ENCODE data around the gene FCHSD2.

FCHSD2 gene

DNA sequence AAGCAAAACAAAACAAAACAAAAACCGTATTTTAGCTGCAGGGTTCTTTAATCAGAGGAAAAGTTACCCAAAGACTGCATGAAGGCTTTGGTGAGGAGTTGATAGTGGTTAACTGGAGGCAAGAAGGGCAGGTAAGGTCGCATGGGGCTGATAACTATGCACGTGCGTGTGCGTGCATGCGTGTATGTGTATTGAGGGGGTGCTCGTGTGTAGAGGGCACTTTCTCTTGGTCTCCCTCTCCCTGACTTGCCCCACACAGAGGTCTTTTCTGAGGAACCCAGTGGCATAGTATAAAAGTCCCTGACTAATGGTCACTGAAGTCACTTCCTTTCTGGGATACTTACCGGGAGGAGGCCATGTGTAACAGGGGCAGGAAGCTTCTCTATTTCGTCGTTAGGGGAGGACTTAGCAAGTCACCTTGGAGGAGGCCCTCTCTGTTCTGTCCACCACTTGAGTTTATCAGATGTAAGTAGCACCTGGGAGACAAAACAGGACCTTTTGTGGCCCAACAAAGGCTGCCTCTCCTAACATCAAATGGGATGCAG is 20.1 kb upstream of the FCHSD2 start:
- TF ChIP-seq ZNF140 (tag by site-specific recombination; IDR thresholded peaks at IDR 0.05), result no peak
- TF ChIP-seq ZNF157 (tag by site-specific recombination; IDR thresholded peaks at IDR 0.05), result peak; percentile 87
- H3K9me3 ChIP-seq (ENCODE audit: control insufficient read depth, insufficient read depth, low read depth, low read length), result no peaks in the 10 kb centered on the region
- H3K4me1 ChIP-seq (ENCODE audit: control insufficient read depth, insufficient read depth, low read length), result no peaks in the 10 kb centered on the region
- H3K27ac ChIP-seq (ENCODE audit: extremely low read depth, low read depth, low read length), result no peak overlapping the region
- ChIA-PET POLR2A (interaction anchor here (2.2 kb wide), 1 partner anchor 20 kb away, joined by 6 read pairs; the partner anchor contains the start of gene FCHSD2), CTCF (interaction anchor here (0.7 to 2.9 kb wide), 2 partner anchors 16 to 20 kb away, joined by 3 to 24 read pairs; no protein-coding TSS in a partner anchor)
- no peak overlapping the region for H3K4me3 ChIP-seq (ENCODE audit: low read depth, low read length)
- H3K36me3 ChIP-seq (ENCODE audit: control insufficient read depth in 2 of 2, insufficient read depth in 1 of 2, low read length in 2 of 2), result no peaks in the 10 kb centered on the region

DNA sequence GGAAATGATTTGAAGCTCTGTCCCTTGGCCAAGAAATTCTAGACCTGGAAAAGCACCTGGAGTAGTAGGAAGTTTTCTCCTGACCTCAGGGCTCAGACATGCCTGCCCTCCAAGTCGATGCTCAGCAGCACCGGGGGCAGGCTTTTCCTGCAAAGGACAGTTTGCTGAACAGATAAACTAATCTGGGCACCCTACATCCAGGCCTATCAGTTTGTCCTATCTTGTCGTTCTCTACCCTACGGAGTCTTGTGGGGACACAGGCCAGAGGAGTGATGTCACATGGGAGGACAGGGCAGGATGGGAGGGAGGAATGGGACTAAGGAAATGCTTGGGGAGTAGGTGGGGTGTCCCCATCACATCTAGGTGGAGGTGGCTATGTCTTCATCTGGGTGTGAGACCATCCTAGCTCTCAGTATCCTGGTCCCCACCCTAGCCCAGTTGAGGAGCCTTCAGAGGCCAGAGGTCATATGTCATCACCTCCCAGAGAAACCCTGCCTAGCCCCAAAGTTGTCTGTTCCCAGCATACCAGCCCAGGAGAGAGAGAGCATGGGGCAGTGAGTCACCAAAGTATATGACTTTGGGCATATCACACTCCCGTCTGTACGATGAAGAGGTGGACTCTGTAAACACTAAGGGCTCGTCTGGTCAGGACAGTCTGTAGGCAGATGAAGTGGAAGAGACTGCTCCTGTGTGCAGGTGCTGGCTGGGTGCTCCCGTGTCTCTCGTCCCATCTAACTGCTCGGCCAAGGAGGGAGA is 18.1 kb upstream of the FCHSD2 start:
- no peak overlapping the region for H3K4me3 ChIP-seq (ENCODE audit: low read depth, low read length)
- CTCF ChIA-PET, result interaction anchor here (0.6 to 1.1 kb wide), 3 partner anchors 21 to 135 kb away, joined by 3 to 5 read pairs (median 3); no protein-coding TSS in a partner anchor
- TF ChIP-seq, protein P1, sequence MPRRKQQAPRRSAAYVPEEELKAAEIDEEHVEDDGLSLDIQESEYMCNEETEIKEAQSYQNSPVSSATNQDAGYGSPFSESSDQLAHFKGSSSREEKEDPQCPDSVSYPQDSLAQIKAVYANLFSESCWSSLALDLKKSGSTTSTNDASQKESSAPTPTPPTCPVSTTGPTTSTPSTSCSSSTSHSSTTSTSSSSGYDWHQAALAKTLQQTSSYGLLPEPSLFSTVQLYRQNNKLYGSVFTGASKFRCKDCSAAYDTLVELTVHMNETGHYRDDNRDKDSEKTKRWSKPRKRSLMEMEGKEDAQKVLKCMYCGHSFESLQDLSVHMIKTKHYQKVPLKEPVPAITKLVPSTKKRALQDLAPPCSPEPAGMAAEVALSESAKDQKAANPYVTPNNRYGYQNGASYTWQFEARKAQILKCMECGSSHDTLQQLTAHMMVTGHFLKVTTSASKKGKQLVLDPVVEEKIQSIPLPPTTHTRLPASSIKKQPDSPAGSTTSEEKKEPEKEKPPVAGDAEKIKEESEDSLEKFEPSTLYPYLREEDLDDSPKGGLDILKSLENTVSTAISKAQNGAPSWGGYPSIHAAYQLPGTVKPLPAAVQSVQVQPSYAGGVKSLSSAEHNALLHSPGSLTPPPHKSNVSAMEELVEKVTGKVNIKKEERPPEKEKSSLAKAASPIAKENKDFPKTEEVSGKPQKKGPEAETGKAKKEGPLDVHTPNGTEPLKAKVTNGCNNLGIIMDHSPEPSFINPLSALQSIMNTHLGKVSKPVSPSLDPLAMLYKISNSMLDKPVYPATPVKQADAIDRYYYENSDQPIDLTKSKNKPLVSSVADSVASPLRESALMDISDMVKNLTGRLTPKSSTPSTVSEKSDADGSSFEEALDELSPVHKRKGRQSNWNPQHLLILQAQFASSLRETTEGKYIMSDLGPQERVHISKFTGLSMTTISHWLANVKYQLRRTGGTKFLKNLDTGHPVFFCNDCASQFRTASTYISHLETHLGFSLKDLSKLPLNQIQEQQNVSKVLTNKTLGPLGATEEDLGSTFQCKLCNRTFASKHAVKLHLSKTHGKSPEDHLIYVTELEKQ (tag by site-specific recombination; IDR thresholded peaks at IDR 0.05; ENCODE audit: borderline replicate concordance), result no peak
- no peaks in the 10 kb centered on the region for H3K4me1 ChIP-seq (ENCODE audit: control insufficient read depth, insufficient read depth, low read length)
- no peaks in the 10 kb centered on the region for H3K9me3 ChIP-seq (ENCODE audit: control insufficient read depth, insufficient read depth, low read depth, low read length)
- no peaks in the 10 kb centered on the region for H3K36me3 ChIP-seq (ENCODE audit: control insufficient read depth in 2 of 2, insufficient read depth in 1 of 2, low read length in 2 of 2)
- no peak overlapping the region for H3K27ac ChIP-seq (ENCODE audit: extremely low read depth, low read depth, low read length)
- POLR2A ChIA-PET, result no interaction called here

DNA sequence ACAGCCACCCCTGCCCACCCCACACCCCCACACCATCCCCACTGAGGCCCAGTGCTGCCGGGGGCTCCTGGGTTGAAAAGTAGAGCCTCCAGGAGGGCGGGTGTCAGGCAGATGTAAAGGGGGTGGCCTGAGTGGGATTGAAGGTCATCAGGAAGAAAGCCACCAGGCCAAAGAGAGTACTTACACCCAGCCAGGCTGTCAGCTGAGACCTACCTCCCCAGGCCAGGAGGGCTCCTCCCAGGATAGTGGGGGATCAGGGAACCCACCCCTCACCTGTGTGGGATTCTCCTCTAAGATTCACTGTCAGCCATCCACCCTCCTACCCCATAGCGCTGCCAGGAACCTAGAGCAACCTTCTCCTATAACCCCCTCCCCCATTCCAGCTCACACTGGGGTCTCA is 17.2 kb upstream of the FCHSD2 start:
- Histone ChIP-seq H3K36me3 (ENCODE audit: control insufficient read depth in 2 of 2, insufficient read depth in 1 of 2, low read length in 2 of 2) (no peaks in the 10 kb centered on the region), H3K4me3 (ENCODE audit: low read depth, low read length) (no peak overlapping the region), H3K27ac (ENCODE audit: extremely low read depth, low read depth, low read length) (no peak overlapping the region), H3K9me3 (ENCODE audit: control insufficient read depth, insufficient read depth, low read depth, low read length) (no peaks in the 10 kb centered on the region), H3K4me1 (ENCODE audit: control insufficient read depth, insufficient read depth, low read length) (no peaks in the 10 kb centered on the region)
- POLR2A ChIA-PET, result no interaction called here
- CTCF ChIA-PET, result interaction anchor here (1.1 kb wide), 1 partner anchor 131 kb away, joined by 3 read pairs; no protein-coding TSS in a partner anchor
- TF ChIP-seq TCF7L2 (IDR thresholded peaks at IDR 0.05; ENCODE audit: borderline replicate concordance, low read depth, low read length) (no peak), ZNF560 (tag by site-specific recombination; IDR thresholded peaks at IDR 0.05; ENCODE audit: borderline replicate concordance) (no peak), ZNF623 (tag by site-specific recombination; IDR thresholded peaks at IDR 0.05) (no peak), GLI4 (tag by site-specific recombination; IDR thresholded peaks at IDR 0.05) (no peak), ZNF654 (tag by site-specific recombination; IDR thresholded peaks at IDR 0.05; ENCODE audit: low read depth) (no peak), ZNF266 (tag by site-specific recombination; IDR thresholded peaks at IDR 0.05; ENCODE audit: low read depth) (no peak), ZNF404 (tag by site-specific recombination; IDR thresholded peaks at IDR 0.05) (no peak), ZNF223 (tag by site-specific recombination; IDR thresholded peaks at IDR 0.05) (no peak), ZNF621 (tag by site-specific recombination; IDR thresholded peaks at IDR 0.05) (no peak), ZBTB21 (tag by site-specific recombination; IDR thresholded peaks at IDR 0.05) (no peak)
- TF ChIP-seq, protein P2, sequence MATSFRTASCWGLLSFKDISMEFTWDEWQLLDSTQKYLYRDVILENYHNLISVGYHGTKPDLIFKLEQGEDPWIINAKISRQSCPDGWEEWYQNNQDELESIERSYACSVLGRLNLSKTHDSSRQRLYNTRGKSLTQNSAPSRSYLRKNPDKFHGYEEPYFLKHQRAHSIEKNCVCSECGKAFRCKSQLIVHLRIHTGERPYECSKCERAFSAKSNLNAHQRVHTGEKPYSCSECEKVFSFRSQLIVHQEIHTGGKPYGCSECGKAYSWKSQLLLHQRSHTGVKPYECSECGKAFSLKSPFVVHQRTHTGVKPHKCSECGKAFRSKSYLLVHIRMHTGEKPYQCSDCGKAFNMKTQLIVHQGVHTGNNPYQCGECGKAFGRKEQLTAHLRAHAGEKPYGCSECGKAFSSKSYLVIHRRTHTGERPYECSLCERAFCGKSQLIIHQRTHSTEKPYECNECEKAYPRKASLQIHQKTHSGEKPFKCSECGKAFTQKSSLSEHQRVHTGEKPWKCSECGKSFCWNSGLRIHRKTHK (tag by site-specific recombination; IDR thresholded peaks at IDR 0.05), result no peak

Measured in HEK293 (cell line).